Central memory CD8-positive, alpha-beta T cell (primary cell): ENCODE results near the gene IRF1.
A peak's percentile ranks its signal among the peaks of the same experiment; 100 is the strongest.
"Not testable (repeated sequence)": the region's sequence is repeated elsewhere in the genome, so short reads cannot be mapped to it uniquely, and the experiment has no call there.

Source experiments
- ATAC-seq: fragments of 150-1000 bp; cut with Tn5 transposase; replicated peaks from 2 replicates; pipeline ENCODE4 v1.10.0; 2022; ENCODE audit warnings: mild to moderate bottlenecking, moderate FRiP score, moderate number of reproducible peaks; ENCODE audit not compliant: poor library complexity, severe bottlenecking; ENCODE audit errors: extremely low read depth
- DNase-seq, 2 donors: peaks; one replicate each; pipeline ENCODE4 v3.0.0; 2021; ENCODE audit warnings: low spot score in 2 of 2
- H3K27ac Mint-ChIP-seq: one replicate; pipeline ENCODE4 v1.8.0; 2022; ENCODE audit warnings: low read depth, mild to moderate bottlenecking, moderate library complexity, mixed read lengths
- H3K27me3 Mint-ChIP-seq: one replicate; pipeline ENCODE4 v1.8.0; 2022; ENCODE audit warnings: mixed read lengths
- H3K36me3 Mint-ChIP-seq: one replicate; pipeline ENCODE4 v1.8.0; 2022; ENCODE audit warnings: mild to moderate bottlenecking, moderate library complexity, mixed read lengths; ENCODE audit not compliant: insufficient read depth
- H3K4me1 Mint-ChIP-seq: one replicate; pipeline ENCODE4 v1.8.0; 2022; ENCODE audit warnings: mixed read lengths
- H3K4me3 Mint-ChIP-seq: one replicate; pipeline ENCODE4 v1.8.0; 2022; ENCODE audit warnings: mild to moderate bottlenecking, moderate library complexity, mixed read lengths
- H3K9me3 Mint-ChIP-seq: one replicate; pipeline ENCODE4 v1.8.0; 2022; ENCODE audit warnings: mixed read lengths

The IRF1 gene

GRCh38 chr5:132489051-132489770 lies 1.4 kb downstream of the IRF1 start:
- peak; percentile 12 to 22 for DNase-seq
- peak overlapping the region; percentile 96 for H3K27ac Mint-ChIP-seq
- peaks cover 70% of the 10 kb centered on the region for H3K36me3 Mint-ChIP-seq
- peak overlapping the region; percentile 97 for H3K4me3 Mint-ChIP-seq
- ATAC-seq, result no peak
- peaks cover 70% of the 10 kb centered on the region for H3K4me1 Mint-ChIP-seq
- H3K9me3 Mint-ChIP-seq, result no peaks in the 10 kb centered on the region
- H3K27me3 Mint-ChIP-seq, result no peaks in the 10 kb centered on the region

- Mint-ChIP-seq H3K9me3 (no peaks in the 10 kb centered on the region), H3K27ac (peak overlapping the region; percentile 96), H3K4me3 (peak overlapping the region; percentile 97), H3K4me1 (peaks cover 70% of the 10 kb centered on the region), H3K27me3 (no peaks in the 10 kb centered on the region), H3K36me3 (peaks cover 77% of the 10 kb centered on the region)
- no peak for DNase-seq
- ATAC-seq, result no peak
Observed at GRCh38 chr5:132488590-132488989, 2.0 kb downstream of the IRF1 start.

GRCh38 chr5:132487841-132488555 lies 2.6 kb downstream of the IRF1 start:
- Mint-ChIP-seq H3K4me1 (peaks cover 65% of the 10 kb centered on the region), H3K9me3 (no peaks in the 10 kb centered on the region), H3K27ac (peak overlapping the region; percentile 96), H3K4me3 (peak overlapping the region; percentile 97), H3K36me3 (peaks cover 82% of the 10 kb centered on the region), H3K27me3 (no peaks in the 10 kb centered on the region)
- DNase-seq, result peak; percentile 9 to 23
- ATAC-seq, result no peak

- DNase-seq, result peak; percentile 9 to 13
- Mint-ChIP-seq H3K4me1 (peaks cover 61% of the 10 kb centered on the region), H3K27ac (peak overlapping the region; percentile 96), H3K27me3 (no peaks in the 10 kb centered on the region), H3K4me3 (peak overlapping the region; percentile 97), H3K9me3 (no peaks in the 10 kb centered on the region), H3K36me3 (peaks cover 91% of the 10 kb centered on the region)
- ATAC-seq, result no peak
Observed at GRCh38 chr5:132487095-132487428, 3.5 kb downstream of the IRF1 start.

- peaks cover 57% of the 10 kb centered on the region for H3K4me1 Mint-ChIP-seq
- peak overlapping the region; percentile 96 for H3K27ac Mint-ChIP-seq
- peaks cover 94% of the 10 kb centered on the region for H3K36me3 Mint-ChIP-seq
- H3K4me3 Mint-ChIP-seq, result peak overlapping the region; percentile 97
- H3K27me3 Mint-ChIP-seq, result no peaks in the 10 kb centered on the region
- DNase-seq, result peak; percentile 10 to 13
- H3K9me3 Mint-ChIP-seq, result no peaks in the 10 kb centered on the region
- ATAC-seq, result no peak
Observed at GRCh38 chr5:132486318-132487094, 4.1 kb downstream of the IRF1 start.

- Mint-ChIP-seq H3K4me3 (peak overlapping the region; percentile 97), H3K27ac (peak overlapping the region; percentile 96), H3K27me3 (no peaks in the 10 kb centered on the region), H3K4me1 (peaks cover 58% of the 10 kb centered on the region), H3K36me3 (peaks cover 97% of the 10 kb centered on the region), H3K9me3 (no peaks in the 10 kb centered on the region)
- ATAC-seq (no peak), DNase-seq (peak; percentile 9 to 13)
Observed at GRCh38 chr5:132485641-132486317, 4.8 kb downstream of the IRF1 start.

- H3K9me3 Mint-ChIP-seq, H3K27me3 Mint-ChIP-seq, ATAC-seq: not testable (repeated sequence)
- peak; percentile 9 to 12 for DNase-seq
- Mint-ChIP-seq H3K4me3 (peak overlapping the region; percentile 97), H3K27ac (peak overlapping the region; percentile 96), H3K4me1 (peaks cover 66% of the 10 kb centered on the region), H3K36me3 (peaks cover 99% of the 10 kb centered on the region)
Observed at GRCh38 chr5:132484876-132485640, 5.5 kb downstream of the IRF1 start.

GRCh38 chr5:132484391-132484725 lies 6.2 kb downstream of the IRF1 start:
- Mint-ChIP-seq H3K36me3 (peaks cover 99% of the 10 kb centered on the region), H3K27ac (peak overlapping the region; percentile 96), H3K4me1 (peaks cover 73% of the 10 kb centered on the region), H3K9me3 (no peaks in the 10 kb centered on the region), H3K4me3 (peak overlapping the region; percentile 97), H3K27me3 (no peaks in the 10 kb centered on the region)
- DNase-seq (no peak), ATAC-seq (no peak)

- Mint-ChIP-seq H3K27ac (peak overlapping the region; percentile 96), H3K4me3 (peak overlapping the region; percentile 97), H3K9me3 (no peaks in the 10 kb centered on the region), H3K27me3 (no peaks in the 10 kb centered on the region), H3K36me3 (peaks cover 99% of the 10 kb centered on the region), H3K4me1 (peaks cover 74% of the 10 kb centered on the region)
- ATAC-seq, result no peak
- no peak for DNase-seq
Observed at GRCh38 chr5:132483661-132484390, 6.7 kb downstream of the IRF1 start.

GRCh38 chr5:132483101-132483500 lies 7.5 kb downstream of the IRF1 start:
- Mint-ChIP-seq H3K27ac (peak overlapping the region; percentile 96), H3K4me3 (peak overlapping the region; percentile 97), H3K9me3 (no peaks in the 10 kb centered on the region), H3K36me3 (peaks cover 99% of the 10 kb centered on the region), H3K4me1 (peaks cover 76% of the 10 kb centered on the region), H3K27me3 (no peaks in the 10 kb centered on the region)
- DNase-seq (no peak), ATAC-seq (no peak)

GRCh38 chr5:132481596-132482211 lies 8.9 kb downstream of the IRF1 start:
- Mint-ChIP-seq H3K4me3 (peak overlapping the region; percentile 50), H3K27me3 (no peaks in the 10 kb centered on the region), H3K36me3 (peaks cover 99% of the 10 kb centered on the region), H3K27ac (peak overlapping the region; percentile 100), H3K9me3 (no peaks in the 10 kb centered on the region), H3K4me1 (peaks cover 76% of the 10 kb centered on the region)
- DNase-seq, result no peak
- ATAC-seq, result peak; percentile 16
